ENCODE data around the gene HEATR5B.

The HEATR5B gene

GRCh38 chr2:36976065-36976464 lies 108.1 kb downstream of the HEATR5B start:
- no peak for TF ChIP-seq GABPA (IDR thresholded peaks at IDR 0.05; ENCODE audit: low read depth)
- TF ChIP-seq POLR2AphosphoS5 (IDR thresholded peaks at IDR 0.05; ENCODE audit: low read depth), result no peak
- Histone ChIP-seq H3K27me3 (ENCODE audit: insufficient read depth, poor library complexity, severe bottlenecking) (no peaks in the 10 kb centered on the region), H3K4me3 (replicated peaks; ENCODE audit: insufficient read depth, low read length) (no peak overlapping the region), H3K27ac (replicated peaks) (no peak overlapping the region)
- no peak for DNase-seq (ENCODE audit: low read depth in 1 of 2, low spot score in 1 of 2)

GRCh38 chr2:36975306-36975705 lies 108.9 kb downstream of the HEATR5B start:
- DNase-seq (ENCODE audit: low read depth in 1 of 2, low spot score in 1 of 2), result no peak
- TF ChIP-seq, protein P1, sequence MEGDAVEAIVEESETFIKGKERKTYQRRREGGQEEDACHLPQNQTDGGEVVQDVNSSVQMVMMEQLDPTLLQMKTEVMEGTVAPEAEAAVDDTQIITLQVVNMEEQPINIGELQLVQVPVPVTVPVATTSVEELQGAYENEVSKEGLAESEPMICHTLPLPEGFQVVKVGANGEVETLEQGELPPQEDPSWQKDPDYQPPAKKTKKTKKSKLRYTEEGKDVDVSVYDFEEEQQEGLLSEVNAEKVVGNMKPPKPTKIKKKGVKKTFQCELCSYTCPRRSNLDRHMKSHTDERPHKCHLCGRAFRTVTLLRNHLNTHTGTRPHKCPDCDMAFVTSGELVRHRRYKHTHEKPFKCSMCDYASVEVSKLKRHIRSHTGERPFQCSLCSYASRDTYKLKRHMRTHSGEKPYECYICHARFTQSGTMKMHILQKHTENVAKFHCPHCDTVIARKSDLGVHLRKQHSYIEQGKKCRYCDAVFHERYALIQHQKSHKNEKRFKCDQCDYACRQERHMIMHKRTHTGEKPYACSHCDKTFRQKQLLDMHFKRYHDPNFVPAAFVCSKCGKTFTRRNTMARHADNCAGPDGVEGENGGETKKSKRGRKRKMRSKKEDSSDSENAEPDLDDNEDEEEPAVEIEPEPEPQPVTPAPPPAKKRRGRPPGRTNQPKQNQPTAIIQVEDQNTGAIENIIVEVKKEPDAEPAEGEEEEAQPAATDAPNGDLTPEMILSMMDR (IDR thresholded peaks at IDR 0.05; ENCODE audit: insufficient read depth, low read length), result no peak
- TF ChIP-seq SPI1 (IDR thresholded peaks at IDR 0.05; ENCODE audit: borderline replicate concordance, low read depth), result no peak
- no peak for TF ChIP-seq GABPA (IDR thresholded peaks at IDR 0.05; ENCODE audit: low read depth)
- no peak for TF ChIP-seq POLR2AphosphoS5 (IDR thresholded peaks at IDR 0.05; ENCODE audit: low read depth)
- no peak for TF ChIP-seq REST (IDR thresholded peaks at IDR 0.05; ENCODE audit: insufficient replicate concordance, low read depth)

DNA sequence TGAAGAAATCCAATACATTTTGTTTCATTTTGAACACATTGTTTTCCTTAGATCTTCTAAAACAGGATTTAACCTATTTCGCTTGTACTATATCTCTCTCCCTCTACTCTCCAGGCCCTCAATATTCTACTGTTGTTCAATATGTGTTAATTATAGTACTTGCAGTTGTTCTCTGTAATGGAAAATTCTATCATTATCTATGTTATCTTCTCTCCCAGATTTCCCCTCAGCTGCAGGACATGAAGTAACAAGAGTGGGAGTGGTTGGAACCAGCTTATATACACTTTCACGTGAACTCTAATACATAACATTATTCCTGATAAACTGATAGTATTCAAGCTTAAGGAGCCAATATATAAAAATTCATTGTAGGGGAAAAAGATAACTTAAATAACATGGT lies 110.9 kb downstream of the HEATR5B start:
- TF ChIP-seq POLR2AphosphoS5 (IDR thresholded peaks at IDR 0.05; ENCODE audit: low read depth), result no peak
- TF ChIP-seq REST (IDR thresholded peaks at IDR 0.05; ENCODE audit: insufficient replicate concordance, low read depth), result no peak
- TF ChIP-seq SPI1 (IDR thresholded peaks at IDR 0.05; ENCODE audit: borderline replicate concordance, low read depth), result no peak
- TF ChIP-seq, protein P1 (IDR thresholded peaks at IDR 0.05; ENCODE audit: insufficient read depth, low read length), result no peak
- TF ChIP-seq GABPA (IDR thresholded peaks at IDR 0.05; ENCODE audit: low read depth), result no peak
- no peaks in the 10 kb centered on the region for H3K27me3 ChIP-seq (ENCODE audit: insufficient read depth, poor library complexity, severe bottlenecking)
- H3K27ac ChIP-seq (replicated peaks), result no peak overlapping the region
- no peak for DNase-seq (ENCODE audit: low read depth in 1 of 2, low spot score in 1 of 2)
- no peak overlapping the region for H3K4me3 ChIP-seq (replicated peaks; ENCODE audit: insufficient read depth, low read length)

More at GRCh38 chr2:36975306-36975705, 108.9 kb downstream of the HEATR5B start:
- H3K27me3 ChIP-seq (ENCODE audit: insufficient read depth, poor library complexity, severe bottlenecking), result no peaks in the 10 kb centered on the region
- no peak overlapping the region for H3K27ac ChIP-seq (replicated peaks)
- H3K4me3 ChIP-seq (replicated peaks; ENCODE audit: insufficient read depth, low read length), result no peak overlapping the region

DNA sequence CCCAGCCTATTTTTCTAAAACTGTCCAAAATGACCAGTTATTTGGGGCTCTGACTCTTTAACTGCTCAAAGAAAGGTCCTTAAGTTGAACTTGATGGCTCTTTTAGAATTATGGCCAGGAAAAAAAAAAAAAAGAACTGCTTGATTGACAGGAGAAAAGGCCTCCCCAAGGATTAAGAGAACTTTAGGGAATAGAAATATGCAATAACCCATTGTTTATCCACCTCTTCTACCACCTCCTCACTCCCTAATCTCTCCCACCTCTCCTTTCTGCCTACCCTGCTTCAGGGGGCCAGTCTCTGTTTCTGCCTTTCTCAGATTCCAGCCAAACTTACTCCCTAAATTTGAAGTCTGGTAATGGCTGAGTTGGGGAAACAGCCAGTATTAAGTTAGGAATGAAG lies 112.2 kb downstream of the HEATR5B start:
- DNase-seq (ENCODE audit: low read depth in 1 of 2, low spot score in 1 of 2), result no peak
- no peak overlapping the region for H3K4me3 ChIP-seq (replicated peaks; ENCODE audit: insufficient read depth, low read length)
- no peak for TF ChIP-seq SPI1 (IDR thresholded peaks at IDR 0.05; ENCODE audit: borderline replicate concordance, low read depth)
- TF ChIP-seq, protein P1 (IDR thresholded peaks at IDR 0.05; ENCODE audit: insufficient read depth, low read length), result no peak
- TF ChIP-seq REST (IDR thresholded peaks at IDR 0.05; ENCODE audit: insufficient replicate concordance, low read depth), result no peak
- no peak for TF ChIP-seq GABPA (IDR thresholded peaks at IDR 0.05; ENCODE audit: low read depth)
- no peak for TF ChIP-seq POLR2AphosphoS5 (IDR thresholded peaks at IDR 0.05; ENCODE audit: low read depth)
- no peaks in the 10 kb centered on the region for H3K27me3 ChIP-seq (ENCODE audit: insufficient read depth, poor library complexity, severe bottlenecking)
- H3K27ac ChIP-seq (replicated peaks), result no peak overlapping the region
